NCI-H345 (cell line): ENCODE results near the gene HYPK.
"Not testable (repeated sequence)": the region's sequence is repeated elsewhere in the genome, so short reads cannot be mapped to it uniquely, and the experiment has no call there.

ENCODE experiments used
- DNase-seq: peaks from one replicate; lab custom pipeline; 2025; lab: John Stamatoyannopoulos, UW

The HYPK gene

DNA sequence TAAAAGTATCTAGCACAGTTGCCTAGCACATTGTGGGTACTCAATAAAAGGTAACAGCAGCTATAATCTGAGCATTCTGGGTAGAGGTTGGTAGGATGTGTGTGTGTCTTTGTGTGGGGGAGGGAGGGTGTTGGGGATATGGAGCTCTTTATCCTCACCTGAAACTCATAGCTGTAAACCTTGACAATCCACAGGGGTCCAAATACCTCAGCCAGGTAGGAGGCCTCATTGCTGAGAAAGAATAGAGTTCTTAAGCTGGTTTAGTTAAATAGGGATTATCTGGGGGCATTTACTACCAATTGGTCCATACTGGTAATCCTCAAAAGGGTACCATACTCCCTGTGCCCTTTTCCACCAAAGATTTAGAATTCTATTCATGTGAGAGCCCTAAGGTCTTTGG is 4.4 kb upstream of the HYPK start:
- DNase-seq: no peak

- DNase-seq: no peak
These were observed 3.8 kb upstream of the HYPK start for GRCh38 chr15:43796566-43796965.

- peak; percentile 74 for DNase-seq
These were observed 1.0 kb upstream of the HYPK start for GRCh38 chr15:43799209-43799944.

GRCh38 chr15:43799945-43800285 is 484 bp upstream of the HYPK start, which contains the start of gene SERINC4:
Gene SERINC4 (minus strand): TSS chr15:43800220. CDS start chr15:43799986, 234 bp downstream.
- DNase-seq: no peak

- not testable (repeated sequence) for DNase-seq
These were observed 2.3 kb downstream of the HYPK start for GRCh38 chr15:43802676-43803075.

DNA sequence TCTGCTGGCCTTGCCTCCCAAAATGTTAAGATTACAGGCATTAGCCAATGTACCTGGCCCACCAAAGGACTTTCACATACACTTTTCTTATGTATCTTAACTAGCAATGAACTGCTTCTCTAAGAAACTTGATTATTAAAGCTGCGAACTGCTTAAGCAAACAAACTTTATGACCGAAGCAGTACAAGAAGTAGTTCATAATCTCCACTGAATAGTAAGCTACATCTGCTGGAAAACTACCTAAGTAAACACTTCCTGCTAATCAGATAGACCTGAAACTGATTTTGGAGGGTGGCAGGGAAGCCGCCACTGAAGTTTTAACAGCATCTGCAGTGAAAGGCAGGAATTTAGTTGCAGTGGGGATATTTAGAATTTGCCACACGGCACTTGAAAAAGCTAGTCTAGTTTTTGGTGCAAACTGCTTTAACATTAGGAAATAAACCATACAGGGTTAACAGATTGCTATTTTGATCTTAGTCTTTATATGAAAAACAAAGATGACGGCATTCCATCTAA is 8.1 kb downstream of the HYPK start:
- DNase-seq: no peak

GRCh38 chr15:43808960-43809678 is 8.7 kb downstream of the HYPK start:
- no peak for DNase-seq

- DNase-seq: not testable (repeated sequence)
These were observed 14.7 kb downstream of the HYPK start for GRCh38 chr15:43815064-43815463.

- no peak for DNase-seq
These were observed 21.1 kb downstream of the HYPK start for GRCh38 chr15:43821505-43821904.

DNA sequence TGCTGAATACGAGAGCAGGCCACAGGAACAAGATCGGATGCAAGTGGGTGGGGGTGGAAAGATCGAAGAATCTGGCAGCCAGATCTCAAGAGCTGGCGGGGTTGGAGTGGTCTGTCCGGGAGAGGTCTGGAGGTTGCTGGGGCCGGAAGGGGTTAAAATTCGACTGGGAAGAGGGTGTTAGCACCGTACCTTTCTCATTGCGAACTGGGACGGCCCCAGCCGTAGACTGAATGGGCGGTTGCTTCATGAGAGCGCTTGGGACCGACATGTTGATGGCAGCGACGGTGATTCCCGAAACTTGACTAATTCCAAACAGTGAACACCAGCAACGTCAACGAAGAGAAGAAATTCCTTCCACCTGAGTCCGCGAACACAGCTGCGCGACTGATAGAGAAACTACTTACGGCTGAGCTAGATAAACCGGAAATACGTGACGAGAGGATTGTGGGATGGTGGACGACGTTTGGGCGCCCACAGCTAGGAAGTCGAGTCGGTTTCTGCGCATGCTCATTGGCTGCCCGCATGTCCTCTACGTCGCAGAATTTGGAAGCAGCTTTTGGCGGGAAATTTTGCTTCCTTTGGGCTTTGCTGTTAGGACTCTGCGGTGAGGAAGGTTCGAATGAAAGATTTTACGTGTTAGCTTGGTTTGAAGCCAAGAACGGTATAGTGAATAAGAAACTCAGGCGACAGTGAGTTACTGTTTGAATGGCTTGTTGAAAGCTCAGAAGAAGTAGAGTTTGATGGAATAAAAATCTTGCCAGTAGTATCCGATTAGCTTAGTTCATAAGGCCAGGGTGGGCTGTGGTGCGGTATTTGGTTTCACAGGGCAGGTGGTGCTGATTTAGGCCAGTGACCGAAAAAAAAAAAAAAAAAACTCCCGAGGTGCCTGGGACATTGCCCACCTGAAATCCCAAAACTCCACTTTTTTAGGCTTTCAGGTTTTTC is 24.2 kb downstream of the HYPK start, which contains the start of gene MFAP1:
Gene MFAP1, minus strand, starts transcription at position 389 of the 945 bp plus-strand sequence. Its CDS starts 121 bp downstream, at position 268.
- peak; percentile 97 for DNase-seq

GRCh38 chr15:43825305-43825704 is 24.9 kb downstream of the HYPK start:
- DNase-seq: not testable (repeated sequence)

DNA sequence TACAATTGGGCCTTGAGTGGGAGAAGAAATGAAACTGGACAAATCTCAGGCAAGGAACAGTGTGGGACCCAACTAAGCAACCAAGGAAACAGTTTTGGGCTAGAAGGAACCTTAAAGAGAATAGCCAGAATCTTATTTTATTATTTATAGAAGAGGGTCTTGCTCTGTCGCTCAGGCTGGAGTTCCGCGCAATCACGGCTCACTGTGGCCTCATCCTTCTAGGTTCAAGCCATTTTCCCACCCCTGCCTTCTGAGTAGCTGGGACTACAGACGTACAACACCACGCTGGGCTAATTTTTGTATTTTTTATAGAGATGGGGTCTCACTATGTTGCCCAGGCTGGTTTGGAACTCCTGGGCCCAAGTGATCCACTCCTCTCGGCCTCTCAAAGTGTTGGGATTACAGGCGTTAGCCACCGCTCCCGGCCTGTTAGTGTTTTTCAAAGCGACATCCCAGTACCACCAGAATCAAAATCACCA is 25.7 kb downstream of the HYPK start:
- no peak for DNase-seq

DNA sequence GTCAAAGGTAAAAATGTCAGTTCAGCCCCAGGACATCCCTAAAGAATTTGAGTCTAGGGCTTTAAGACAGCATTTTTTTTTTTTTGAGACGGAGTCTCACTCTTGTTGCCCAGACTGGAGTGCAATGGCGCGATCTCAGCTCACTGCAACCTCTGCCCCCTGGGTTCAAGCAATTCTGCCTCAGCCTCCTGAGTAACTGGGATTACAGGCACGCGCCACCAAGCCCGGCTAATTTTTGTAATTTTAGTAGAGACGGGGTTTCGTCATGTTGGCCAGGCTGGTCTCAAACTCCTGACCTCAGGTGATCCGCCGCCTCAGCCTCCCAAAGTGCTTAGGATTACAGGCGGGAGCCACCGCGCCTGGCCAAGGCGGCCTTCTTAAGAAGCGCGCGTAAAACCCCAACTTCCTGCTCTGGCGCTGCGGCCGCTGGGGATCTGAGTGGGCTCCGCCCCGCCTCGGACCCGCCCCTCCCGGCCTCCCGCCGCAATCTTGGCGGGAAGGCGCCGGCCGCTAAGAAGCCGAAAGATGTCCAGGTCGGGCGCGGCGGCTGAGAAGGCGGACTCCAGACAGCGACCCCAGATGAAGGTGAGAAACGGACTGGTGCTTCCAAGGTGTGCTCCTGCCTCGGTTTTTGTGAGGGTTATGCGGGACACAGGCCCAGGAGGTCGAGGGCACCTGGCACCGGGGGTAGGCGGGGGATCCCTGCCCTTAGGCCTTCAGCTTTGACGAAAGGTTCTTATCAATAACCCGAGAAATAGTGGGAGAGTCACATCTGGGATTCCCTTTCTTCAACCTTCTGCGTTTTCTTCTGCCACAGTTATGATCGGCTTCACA is 26.3 kb downstream of the HYPK start, which contains the start of gene WDR76:
Gene WDR76, plus strand, starts transcription at position 495 of the 834 bp plus-strand sequence. Its CDS starts 31 bp downstream, at position 526.
- peak; percentile 81 for DNase-seq

- no peak for DNase-seq
These were observed 27.8 kb downstream of the HYPK start for GRCh38 chr15:43828061-43828657.

DNA sequence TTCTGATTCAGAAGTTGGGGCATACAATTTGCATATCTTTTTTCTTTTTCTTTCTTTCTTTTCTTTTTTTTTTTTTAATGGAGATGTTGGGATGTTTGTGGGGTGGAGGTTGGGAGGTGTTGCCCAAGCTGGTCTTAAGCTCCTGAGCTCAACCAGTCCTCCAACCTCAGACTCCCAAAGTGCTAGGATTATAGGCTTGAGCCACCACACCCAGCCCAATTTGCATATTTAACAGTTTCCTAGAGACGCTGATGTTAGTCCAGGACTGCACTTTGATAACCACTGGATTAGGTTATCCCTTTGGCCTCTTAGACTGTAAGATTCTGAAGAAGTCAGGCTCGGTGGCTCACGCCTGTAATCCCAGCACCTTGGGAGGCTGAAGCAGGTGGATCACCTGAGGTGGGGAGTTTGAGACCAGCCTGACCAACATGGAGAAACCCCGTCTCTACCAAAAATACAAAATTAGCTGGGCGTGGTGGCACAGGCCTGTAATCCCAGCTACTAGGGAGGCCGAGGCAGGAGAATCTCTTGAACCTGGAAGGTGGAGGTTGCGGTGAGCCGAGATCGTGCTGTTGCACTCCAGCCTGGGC is 29.6 kb downstream of the HYPK start:
- DNase-seq: not testable (repeated sequence)

- not testable (repeated sequence) for DNase-seq
These were observed 30.4 kb downstream of the HYPK start for GRCh38 chr15:43830691-43831275.

DNA sequence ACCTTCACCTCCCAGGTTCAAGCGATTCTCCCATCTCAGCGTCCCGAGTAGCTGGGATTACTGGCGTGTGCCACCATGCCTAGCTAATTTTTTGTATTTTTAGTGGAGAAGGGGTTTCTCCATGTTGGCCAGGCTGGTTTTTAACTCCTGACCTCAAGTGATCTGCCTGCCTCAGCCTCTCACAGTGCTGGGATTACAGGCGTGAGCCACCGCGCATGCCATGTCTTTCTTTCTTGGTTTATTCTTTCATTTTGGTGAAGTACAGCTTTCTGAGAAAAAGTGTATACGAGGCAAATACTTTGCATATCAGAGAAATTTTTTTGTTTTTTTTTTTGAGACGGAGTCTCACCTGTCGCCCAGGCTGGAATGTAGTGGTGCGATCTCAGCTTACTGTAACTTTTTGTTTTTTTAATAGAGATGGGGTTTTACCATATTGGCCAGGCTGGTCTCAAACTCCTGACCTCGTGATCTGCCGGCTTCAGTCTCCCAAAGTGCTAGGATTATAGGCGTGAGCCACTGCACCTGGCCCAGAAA is 31.2 kb downstream of the HYPK start:
- DNase-seq: not testable (repeated sequence)

GRCh38 chr15:43832485-43832884 is 32.1 kb downstream of the HYPK start:
- not testable (repeated sequence) for DNase-seq

GRCh38 chr15:43845421-43845820 is 45.0 kb downstream of the HYPK start:
- no peak for DNase-seq
